ENCODE measurements around the gene MATN4.
A peak's percentile ranks its signal among the peaks of the same experiment; 100 is the strongest.

MATN4 gene

GRCh38 chr20:45290677-45291355, 17.3 kb downstream of the MATN4 start:
- DNase-seq (ENCODE audit: low read depth in 2 of 2): peak; percentile 16 to 52

GRCh38 chr20:45289942-45290676, 18.0 kb downstream of the MATN4 start:
- DNase-seq (ENCODE audit: low read depth in 2 of 2): no peak

- no peak for DNase-seq (ENCODE audit: low read depth in 2 of 2)
Measured at GRCh38 chr20:45288860-45289259, 19.2 kb downstream of the MATN4 start.

- DNase-seq (ENCODE audit: low read depth in 2 of 2): no peak
Measured at GRCh38 chr20:45288376-45288775, 19.7 kb downstream of the MATN4 start.

- no peak for DNase-seq (ENCODE audit: low read depth in 2 of 2)
Measured at GRCh38 chr20:45283551-45284057, 24.5 kb downstream of the MATN4 start.

GRCh38 chr20:45282700-45283550, 25.2 kb downstream of the MATN4 start:
- DNase-seq (ENCODE audit: low read depth in 2 of 2): no peak

GRCh38 chr20:45279992-45280391, 28.1 kb downstream of the MATN4 start:
- DNase-seq (ENCODE audit: low read depth in 2 of 2): no peak

- DNase-seq (ENCODE audit: low read depth in 2 of 2): no peak
Measured at GRCh38 chr20:45275338-45275737, 32.8 kb downstream of the MATN4 start.

GRCh38 chr20:45269754-45270270, 38.3 kb downstream of the MATN4 start:
- no peak for DNase-seq (ENCODE audit: low read depth in 2 of 2)

- no peak for DNase-seq (ENCODE audit: low read depth in 2 of 2)
Measured at GRCh38 chr20:45269056-45269455, 39.0 kb downstream of the MATN4 start.

- DNase-seq (ENCODE audit: low read depth in 2 of 2): no peak
Measured at GRCh38 chr20:45268531-45268930, 39.6 kb downstream of the MATN4 start.

GRCh38 chr20:45266977-45267376, 41.1 kb downstream of the MATN4 start:
- DNase-seq (ENCODE audit: low read depth in 2 of 2): no peak

GRCh38 chr20:45263556-45264266, 44.4 kb downstream of the MATN4 start:
- DNase-seq (ENCODE audit: low read depth in 2 of 2): no peak

- DNase-seq (ENCODE audit: low read depth in 2 of 2): no peak
Measured at GRCh38 chr20:45258664-45259063, 49.4 kb downstream of the MATN4 start.

- no peak for DNase-seq (ENCODE audit: low read depth in 2 of 2)
Measured at GRCh38 chr20:45258259-45258658, 49.8 kb downstream of the MATN4 start.

- no peak for DNase-seq (ENCODE audit: low read depth in 2 of 2)
Measured at GRCh38 chr20:45257711-45258110, 50.4 kb downstream of the MATN4 start.

- DNase-seq (ENCODE audit: low read depth in 2 of 2): no peak
Measured at GRCh38 chr20:45257161-45257560, 50.9 kb downstream of the MATN4 start.

GRCh38 chr20:45254383-45255262, 53.5 kb downstream of the MATN4 start, which contains the start of gene SLPI:
SLPI (minus strand) TSS chr20:45254564; CDS start chr20:45254543, 21 bp downstream.
- no peak for DNase-seq (ENCODE audit: low read depth in 2 of 2)

- DNase-seq (ENCODE audit: low read depth in 2 of 2): no peak
Measured at GRCh38 chr20:45253261-45253660, 54.8 kb downstream of the MATN4 start.

GRCh38 chr20:45251884-45252560, 56.1 kb downstream of the MATN4 start:
- no peak for DNase-seq (ENCODE audit: low read depth in 2 of 2)
